Measurements from ENCODE around the gene PPP1R16B. TPM values are rescaled to one million over a fixed set of nuclear protein-coding genes. Genes with fewer than 3 reads are reported as not detected.

The PPP1R16B gene
- total RNA-seq, 2 donors from 2014 or later, result 1.6 to 4.7 TPM

DNA sequence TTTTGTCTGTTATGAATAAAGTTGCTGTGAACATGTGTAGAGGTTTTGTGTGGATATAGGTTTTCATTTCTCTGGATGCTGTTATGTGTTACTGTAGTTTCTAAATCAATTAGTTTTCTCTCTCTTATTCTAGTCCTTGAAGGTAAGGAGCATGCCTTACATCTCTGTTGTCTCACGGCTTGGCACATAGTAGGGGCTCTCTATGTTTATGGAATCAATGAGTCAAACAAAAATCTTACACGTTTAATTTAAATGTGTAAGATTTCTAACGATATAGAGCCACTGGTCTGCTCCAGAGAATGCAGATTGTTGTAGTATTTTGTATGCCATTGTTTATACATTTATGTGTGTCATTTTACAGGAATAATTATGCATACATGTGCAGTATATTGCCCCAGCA is 141.3 kb downstream of the PPP1R16B start:
- no peak overlapping the region for H3K4me3 ChIP-seq
- DNase-seq, result no peak
- WGBS, 2 donors, result 73 to 80% methylated on average over 3 of the region's 3 CpGs
- no peak for ATAC-seq
- no peaks in the 10 kb centered on the region for H3K36me3 ChIP-seq (replicated peaks in 1 of 2; ENCODE audit: insufficient read depth in 1 of 2, low read depth in 2 of 2)
- no peaks in the 10 kb centered on the region for H3K9me3 ChIP-seq
- TF ChIP-seq POLR2A (IDR thresholded peaks at IDR 0.05), result no peak
- TF ChIP-seq, protein P1, sequence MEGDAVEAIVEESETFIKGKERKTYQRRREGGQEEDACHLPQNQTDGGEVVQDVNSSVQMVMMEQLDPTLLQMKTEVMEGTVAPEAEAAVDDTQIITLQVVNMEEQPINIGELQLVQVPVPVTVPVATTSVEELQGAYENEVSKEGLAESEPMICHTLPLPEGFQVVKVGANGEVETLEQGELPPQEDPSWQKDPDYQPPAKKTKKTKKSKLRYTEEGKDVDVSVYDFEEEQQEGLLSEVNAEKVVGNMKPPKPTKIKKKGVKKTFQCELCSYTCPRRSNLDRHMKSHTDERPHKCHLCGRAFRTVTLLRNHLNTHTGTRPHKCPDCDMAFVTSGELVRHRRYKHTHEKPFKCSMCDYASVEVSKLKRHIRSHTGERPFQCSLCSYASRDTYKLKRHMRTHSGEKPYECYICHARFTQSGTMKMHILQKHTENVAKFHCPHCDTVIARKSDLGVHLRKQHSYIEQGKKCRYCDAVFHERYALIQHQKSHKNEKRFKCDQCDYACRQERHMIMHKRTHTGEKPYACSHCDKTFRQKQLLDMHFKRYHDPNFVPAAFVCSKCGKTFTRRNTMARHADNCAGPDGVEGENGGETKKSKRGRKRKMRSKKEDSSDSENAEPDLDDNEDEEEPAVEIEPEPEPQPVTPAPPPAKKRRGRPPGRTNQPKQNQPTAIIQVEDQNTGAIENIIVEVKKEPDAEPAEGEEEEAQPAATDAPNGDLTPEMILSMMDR (IDR thresholded peaks at IDR 0.05), result no peak
- no peaks in the 10 kb centered on the region for H3K27me3 ChIP-seq
- intact Hi-C loops (cut with DNase I), result no loop called here
- no peaks in the 10 kb centered on the region for H3K4me1 ChIP-seq
- H3K27ac ChIP-seq, result no peak overlapping the region

GRCh38 chr20:38947931-38948362 is 142.4 kb downstream of the PPP1R16B start:
- H3K4me3 ChIP-seq, result no peak overlapping the region
- H3K27me3 ChIP-seq, result no peaks in the 10 kb centered on the region
- no peaks in the 10 kb centered on the region for H3K9me3 ChIP-seq
- H3K27ac ChIP-seq, result no peak overlapping the region
- no peak for DNase-seq
- no peak for ATAC-seq
- TF ChIP-seq, protein P1 (IDR thresholded peaks at IDR 0.05), result no peak
- no peak for TF ChIP-seq POLR2A (IDR thresholded peaks at IDR 0.05)
- 45 to 46% methylated on average over 6 to 7 of the region's 7 CpGs for WGBS, 2 donors
- intact Hi-C loops (cut with DNase I), result no loop called here
- no peaks in the 10 kb centered on the region for H3K36me3 ChIP-seq (replicated peaks in 1 of 2; ENCODE audit: insufficient read depth in 1 of 2, low read depth in 2 of 2)
- H3K4me1 ChIP-seq, result no peaks in the 10 kb centered on the region

DNA sequence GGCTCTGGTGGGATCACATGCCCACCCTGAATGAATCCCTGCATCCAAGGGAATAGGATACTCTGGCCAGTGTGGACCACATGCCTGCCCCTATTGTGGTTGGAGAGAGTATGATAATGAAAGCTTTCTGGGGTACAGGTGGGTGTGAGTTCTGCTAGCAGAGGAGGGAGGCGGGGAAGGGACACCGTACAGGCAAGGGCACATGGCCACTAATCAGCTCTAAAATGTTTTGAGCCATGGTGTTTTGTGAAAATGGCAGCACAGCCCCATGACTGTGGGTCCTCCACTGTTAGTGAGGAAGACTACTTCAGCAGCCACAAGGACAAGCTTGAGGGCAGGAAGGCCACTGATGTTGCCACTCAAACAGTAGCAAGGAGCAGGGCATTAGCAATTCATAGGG is 144.8 kb downstream of the PPP1R16B start:
- TF ChIP-seq, protein P1 (IDR thresholded peaks at IDR 0.05), result no peak
- no peak for TF ChIP-seq POLR2A (IDR thresholded peaks at IDR 0.05)
- Histone ChIP-seq H3K4me1 (no peaks in the 10 kb centered on the region), H3K36me3 (replicated peaks in 1 of 2; ENCODE audit: insufficient read depth in 1 of 2, low read depth in 2 of 2) (no peaks in the 10 kb centered on the region), H3K4me3 (no peak overlapping the region), H3K9me3 (no peaks in the 10 kb centered on the region), H3K27me3 (no peaks in the 10 kb centered on the region), H3K27ac (no peak overlapping the region)
- DNase-seq (no peak), ATAC-seq (no peak)
- WGBS, 2 donors, result 50 to 96% methylated on average over 2 of the region's 2 CpGs
- intact Hi-C loops (cut with DNase I), result no loop called here

- no peak for ATAC-seq
- Histone ChIP-seq H3K9me3 (no peaks in the 10 kb centered on the region), H3K4me3 (no peak overlapping the region), H3K36me3 (replicated peaks in 1 of 2; ENCODE audit: insufficient read depth in 1 of 2, low read depth in 2 of 2) (no peaks in the 10 kb centered on the region), H3K27ac (no peak overlapping the region), H3K27me3 (no peaks in the 10 kb centered on the region), H3K4me1 (no peaks in the 10 kb centered on the region)
- DNase-seq, result no peak
- no peak for TF ChIP-seq POLR2A (IDR thresholded peaks at IDR 0.05)
- TF ChIP-seq, protein P1 (IDR thresholded peaks at IDR 0.05), result no peak
- intact Hi-C loops (cut with DNase I), result no loop called here
- 88 to 93% methylated on average over 4 to 9 of the region's 9 CpGs for WGBS, 2 donors
Measured at GRCh38 chr20:38951611-38952010, 146.1 kb downstream of the PPP1R16B start.

GRCh38 chr20:38952153-38952552 is 146.7 kb downstream of the PPP1R16B start:
- Histone ChIP-seq H3K27me3 (no peaks in the 10 kb centered on the region), H3K4me1 (no peaks in the 10 kb centered on the region), H3K36me3 (replicated peaks in 1 of 2; ENCODE audit: insufficient read depth in 1 of 2, low read depth in 2 of 2) (no peaks in the 10 kb centered on the region), H3K4me3 (no peak overlapping the region), H3K9me3 (no peaks in the 10 kb centered on the region), H3K27ac (no peak overlapping the region)
- intact Hi-C loops (cut with DNase I), result no loop called here
- ATAC-seq (no peak), DNase-seq (no peak)
- 90 to 95% methylated on average over 6 of the region's 6 CpGs for WGBS, 2 donors
- TF ChIP-seq, protein P1 (IDR thresholded peaks at IDR 0.05), result no peak
- no peak for TF ChIP-seq POLR2A (IDR thresholded peaks at IDR 0.05)

All from body of pancreas (tissue), 4 donors.